ENCODE data around the gene ELK3.
A peak's percentile ranks its signal among the peaks of the same experiment; 100 is the strongest.

Gene ELK3

GRCh38 chr12:96204381-96204780, 10.2 kb downstream of the ELK3 start:
- H2AFZ ChIP-seq (ENCODE audit: low read length), result no peak overlapping the region
- no peak overlapping the region for H3K4me3 ChIP-seq (ENCODE audit: low read length, poor library complexity, severe bottlenecking)
- H3K9me3 ChIP-seq (ENCODE audit: insufficient read depth, low read depth, low read length), result no peaks in the 10 kb centered on the region
- no peaks in the 10 kb centered on the region for H3F3A ChIP-seq (ENCODE audit: low read depth)
- H3K79me2 ChIP-seq (ENCODE audit: insufficient read depth, low read length), result peaks cover 100% of the 10 kb centered on the region
- H3K9me2 ChIP-seq (replicated peaks; ENCODE audit: low read depth, low read length), result no peaks in the 10 kb centered on the region
- no peaks in the 10 kb centered on the region for H3K27me3 ChIP-seq (ENCODE audit: insufficient read depth, low read length, poor library complexity, severe bottlenecking)
- H3K9ac ChIP-seq (ENCODE audit: low read depth, low read length, poor library complexity, severe bottlenecking), result no peak overlapping the region
- no peaks in the 10 kb centered on the region for H3K36me3 ChIP-seq (ENCODE audit: insufficient read depth, low read length)
- no peak for TF ChIP-seq CTCF (conservative IDR thresholded peaks at IDR 0.05; ENCODE audit: low read length)
- TF ChIP-seq EZH2phosphoT487 (IDR thresholded peaks at IDR 0.05; ENCODE audit: borderline replicate concordance), result no peak
- no peak overlapping the region for H3K4me2 ChIP-seq (ENCODE audit: low read depth, low read length, poor library complexity, severe bottlenecking)
- H4K20me1 ChIP-seq (ENCODE audit: insufficient read depth, low read length, poor library complexity, severe bottlenecking), result peaks cover 88% of the 10 kb centered on the region
- peaks cover 51% of the 10 kb centered on the region for H3K4me1 ChIP-seq (ENCODE audit: insufficient read depth, low read length, poor library complexity, severe bottlenecking)

GRCh38 chr12:96205908-96206307, 11.7 kb downstream of the ELK3 start:
- Histone ChIP-seq H4K20me1 (ENCODE audit: insufficient read depth, low read length, poor library complexity, severe bottlenecking) (peaks cover 84% of the 10 kb centered on the region), H3K9me3 (ENCODE audit: insufficient read depth, low read depth, low read length) (no peaks in the 10 kb centered on the region), H2AFZ (ENCODE audit: low read length) (no peak overlapping the region), H3K4me2 (ENCODE audit: low read depth, low read length, poor library complexity, severe bottlenecking) (no peak overlapping the region), H3K4me3 (ENCODE audit: low read length, poor library complexity, severe bottlenecking) (no peak overlapping the region), H3K79me2 (ENCODE audit: insufficient read depth, low read length) (peaks cover 100% of the 10 kb centered on the region), H3K9me2 (replicated peaks; ENCODE audit: low read depth, low read length) (no peaks in the 10 kb centered on the region), H3K4me1 (ENCODE audit: insufficient read depth, low read length, poor library complexity, severe bottlenecking) (peaks cover 56% of the 10 kb centered on the region), H3K36me3 (ENCODE audit: insufficient read depth, low read length) (no peaks in the 10 kb centered on the region), H3K9ac (ENCODE audit: low read depth, low read length, poor library complexity, severe bottlenecking) (no peak overlapping the region), H3K27me3 (ENCODE audit: insufficient read depth, low read length, poor library complexity, severe bottlenecking) (no peaks in the 10 kb centered on the region), H3F3A (ENCODE audit: low read depth) (no peaks in the 10 kb centered on the region)
- TF ChIP-seq EZH2phosphoT487 (IDR thresholded peaks at IDR 0.05; ENCODE audit: borderline replicate concordance) (no peak), CTCF (conservative IDR thresholded peaks at IDR 0.05; ENCODE audit: low read length) (no peak)

GRCh38 chr12:96206936-96207662, 12.9 kb downstream of the ELK3 start:
- TF ChIP-seq EZH2phosphoT487 (IDR thresholded peaks at IDR 0.05; ENCODE audit: borderline replicate concordance), result no peak
- TF ChIP-seq CTCF (conservative IDR thresholded peaks at IDR 0.05; ENCODE audit: low read length), result no peak
- Histone ChIP-seq H3K27me3 (ENCODE audit: insufficient read depth, low read length, poor library complexity, severe bottlenecking) (no peaks in the 10 kb centered on the region), H3K4me2 (ENCODE audit: low read depth, low read length, poor library complexity, severe bottlenecking) (peak overlapping the region; percentile 16), H4K20me1 (ENCODE audit: insufficient read depth, low read length, poor library complexity, severe bottlenecking) (peaks cover 81% of the 10 kb centered on the region), H3K79me2 (ENCODE audit: insufficient read depth, low read length) (peaks cover 100% of the 10 kb centered on the region), H3K36me3 (ENCODE audit: insufficient read depth, low read length) (no peaks in the 10 kb centered on the region), H3K4me1 (ENCODE audit: insufficient read depth, low read length, poor library complexity, severe bottlenecking) (peaks cover 57% of the 10 kb centered on the region), H3F3A (ENCODE audit: low read depth) (peaks cover 6% of the 10 kb centered on the region; the same call in 1 of the 2 replicates), H3K9ac (ENCODE audit: low read depth, low read length, poor library complexity, severe bottlenecking) (peak overlapping the region; percentile 8), H3K9me3 (ENCODE audit: insufficient read depth, low read depth, low read length) (no peaks in the 10 kb centered on the region), H3K9me2 (replicated peaks; ENCODE audit: low read depth, low read length) (no peaks in the 10 kb centered on the region), H2AFZ (ENCODE audit: low read length) (no peak overlapping the region), H3K4me3 (ENCODE audit: low read length, poor library complexity, severe bottlenecking) (no peak overlapping the region)

Measured in Loucy (cell line).